ENCODE data around the gene CITED2. TPM values are rescaled to one million over a fixed set of nuclear protein-coding genes. Genes with fewer than 3 reads are reported as not detected.

CITED2 gene
- total and polyA plus RNA-seq, 4 donors, result 38.1 to 152 (median 96.0) TPM

GRCh38 chr6:139375226-139376016 is 973 bp upstream of the CITED2 start:
- Histone ChIP-seq H3K4me3 (ENCODE audit: low read depth, low read length) (peak overlapping the region; percentile 99), H3K27ac (ENCODE audit: low read depth, low read length) (peak overlapping the region; percentile 99), H3K36me3 (ENCODE audit: control insufficient read depth, insufficient read depth, low read length) (peaks cover 8% of the 10 kb centered on the region), H3K9me3 (ENCODE audit: control insufficient read depth, insufficient read depth, low read length) (no peaks in the 10 kb centered on the region), H3K27me3 (ENCODE audit: control insufficient read depth, insufficient read depth, low read length) (no peaks in the 10 kb centered on the region), H3K4me1 (ENCODE audit: control insufficient read depth, insufficient read depth, low read length) (peaks cover 13% of the 10 kb centered on the region)
- DNase-seq (ENCODE audit: low read depth in 4 of 6, low spot score in 6 of 6), result peak in 4 of 6 donors; percentile 86 to 99 (median 94)
- 0% methylated on average over 34 of the region's 44 CpGs for WGBS (ENCODE audit: insufficient coverage)

GRCh38 chr6:139373928-139374356 is 506 bp downstream of the CITED2 start:
- H3K36me3 ChIP-seq (ENCODE audit: control insufficient read depth, insufficient read depth, low read length), result peaks cover 8% of the 10 kb centered on the region
- peaks cover 16% of the 10 kb centered on the region for H3K4me1 ChIP-seq (ENCODE audit: control insufficient read depth, insufficient read depth, low read length)
- 0% methylated on average over 25 of the region's 25 CpGs for WGBS (ENCODE audit: insufficient coverage)
- H3K27me3 ChIP-seq (ENCODE audit: control insufficient read depth, insufficient read depth, low read length), result no peaks in the 10 kb centered on the region
- no peak for DNase-seq (ENCODE audit: low read depth in 4 of 6, low spot score in 6 of 6)
- peak overlapping the region; percentile 99 for H3K27ac ChIP-seq (ENCODE audit: low read depth, low read length)
- H3K4me3 ChIP-seq (ENCODE audit: low read depth, low read length), result peak overlapping the region; percentile 99
- no peaks in the 10 kb centered on the region for H3K9me3 ChIP-seq (ENCODE audit: control insufficient read depth, insufficient read depth, low read length)

DNA sequence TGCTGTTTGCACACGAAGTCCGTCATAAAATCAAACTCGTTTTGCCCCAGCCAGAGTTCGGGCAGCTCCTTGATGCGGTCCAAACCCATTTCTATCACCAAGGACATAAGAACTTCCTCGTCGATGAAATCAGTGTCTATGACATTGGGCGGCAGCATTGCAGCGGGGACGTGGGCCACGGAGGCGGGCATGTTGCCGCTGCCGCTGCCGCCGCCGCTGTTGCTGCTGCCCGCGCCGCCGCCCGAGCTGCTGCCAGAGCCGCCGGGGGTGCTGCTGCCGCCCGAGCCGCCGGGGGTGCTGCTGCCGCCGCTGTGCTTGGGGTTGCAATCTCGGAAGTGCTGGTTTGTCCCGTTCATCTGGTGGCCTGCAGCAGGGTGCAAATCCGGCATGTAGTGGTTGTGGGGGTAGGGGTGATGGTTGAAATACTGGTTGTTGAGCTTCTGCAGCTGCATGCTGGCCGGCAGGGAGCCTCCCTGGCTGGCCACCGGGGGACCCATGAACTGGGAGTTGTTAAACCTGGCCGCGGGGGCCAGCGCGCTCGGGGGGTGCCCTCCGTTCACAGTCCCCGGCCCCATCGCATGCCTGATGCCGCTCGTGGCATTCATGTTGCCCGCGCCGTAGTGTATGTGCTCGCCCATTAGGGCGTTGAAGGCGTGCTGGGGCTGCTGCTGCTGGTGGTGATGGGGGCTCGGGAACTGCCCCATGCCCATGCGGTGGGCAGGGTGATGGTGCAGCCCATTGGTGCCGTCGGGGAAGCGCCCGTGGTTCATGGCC is 1.1 kb downstream of the CITED2 start:
- Histone ChIP-seq H3K4me3 (ENCODE audit: low read depth, low read length) (peak overlapping the region; percentile 99), H3K27me3 (ENCODE audit: control insufficient read depth, insufficient read depth, low read length) (no peaks in the 10 kb centered on the region), H3K4me1 (ENCODE audit: control insufficient read depth, insufficient read depth, low read length) (peaks cover 16% of the 10 kb centered on the region), H3K27ac (ENCODE audit: low read depth, low read length) (peak overlapping the region; percentile 99), H3K36me3 (ENCODE audit: control insufficient read depth, insufficient read depth, low read length) (peaks cover 8% of the 10 kb centered on the region), H3K9me3 (ENCODE audit: control insufficient read depth, insufficient read depth, low read length) (no peaks in the 10 kb centered on the region)
- WGBS (ENCODE audit: insufficient coverage), result under 1% methylated on average over 57 of the region's 57 CpGs
- peak in 2 of 6 donors; percentile 86 to 90 for DNase-seq (ENCODE audit: low read depth in 4 of 6, low spot score in 6 of 6)

DNA sequence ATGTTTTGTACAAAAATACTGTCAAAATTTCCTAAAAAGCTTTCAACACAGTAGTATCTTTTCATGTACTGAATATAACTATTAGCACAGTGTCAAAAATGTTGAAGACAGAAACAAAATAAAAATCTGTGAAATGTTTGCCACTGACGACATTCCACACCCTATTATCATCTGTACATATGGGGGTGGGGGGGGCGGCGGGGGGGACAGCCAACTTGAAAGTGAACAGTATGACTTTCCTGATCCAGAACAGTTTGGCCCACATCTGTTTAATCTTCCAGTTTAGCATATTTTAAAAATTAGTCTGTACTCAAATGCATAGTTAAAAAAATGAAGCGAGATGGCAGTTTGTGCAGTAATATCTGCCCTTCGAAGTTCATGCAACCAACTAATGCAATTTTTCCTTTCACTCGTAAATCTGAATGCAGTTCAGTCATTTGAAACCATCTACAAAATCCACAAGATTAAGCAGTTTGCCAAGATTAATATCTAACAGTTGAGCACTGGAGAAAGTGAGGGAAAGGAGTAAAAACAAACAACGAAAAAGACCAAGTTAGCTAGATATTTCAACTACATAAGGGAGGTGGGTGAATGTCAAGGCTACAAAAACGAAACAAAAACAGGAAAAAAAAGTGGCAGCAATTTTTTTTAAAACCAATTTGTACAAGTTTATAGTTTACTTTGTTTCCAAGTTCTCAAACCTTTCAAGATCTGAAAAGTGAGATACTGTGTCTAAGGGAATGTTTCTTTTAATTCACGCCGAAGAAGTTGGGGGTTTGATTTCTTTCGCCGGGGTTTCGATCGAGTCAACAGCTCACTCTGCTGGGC is 1.9 kb downstream of the CITED2 start:
- Histone ChIP-seq H3K9me3 (ENCODE audit: control insufficient read depth, insufficient read depth, low read length) (no peaks in the 10 kb centered on the region), H3K27ac (ENCODE audit: low read depth, low read length) (peak overlapping the region; percentile 88), H3K4me1 (ENCODE audit: control insufficient read depth, insufficient read depth, low read length) (peaks cover 16% of the 10 kb centered on the region), H3K27me3 (ENCODE audit: control insufficient read depth, insufficient read depth, low read length) (no peaks in the 10 kb centered on the region), H3K36me3 (ENCODE audit: control insufficient read depth, insufficient read depth, low read length) (peaks cover 8% of the 10 kb centered on the region), H3K4me3 (ENCODE audit: low read depth, low read length) (peak overlapping the region; percentile 99)
- 0% methylated on average over 6 of the region's 14 CpGs for WGBS (ENCODE audit: insufficient coverage)
- peak in 1 of 6 donors; percentile 53 for DNase-seq (ENCODE audit: low read depth in 4 of 6, low spot score in 6 of 6)

GRCh38 chr6:139371421-139372203 is 2.8 kb downstream of the CITED2 start:
- peaks cover 16% of the 10 kb centered on the region for H3K4me1 ChIP-seq (ENCODE audit: control insufficient read depth, insufficient read depth, low read length)
- peaks cover 8% of the 10 kb centered on the region for H3K36me3 ChIP-seq (ENCODE audit: control insufficient read depth, insufficient read depth, low read length)
- WGBS (ENCODE audit: insufficient coverage), result 20% methylated on average over 1 of the region's 3 CpGs
- peak overlapping the region; percentile 29 for H3K27ac ChIP-seq (ENCODE audit: low read depth, low read length)
- peak overlapping the region; percentile 99 for H3K4me3 ChIP-seq (ENCODE audit: low read depth, low read length)
- H3K27me3 ChIP-seq (ENCODE audit: control insufficient read depth, insufficient read depth, low read length), result no peaks in the 10 kb centered on the region
- H3K9me3 ChIP-seq (ENCODE audit: control insufficient read depth, insufficient read depth, low read length), result no peaks in the 10 kb centered on the region
- peak in 2 of 6 donors; percentile 32 to 60 for DNase-seq (ENCODE audit: low read depth in 4 of 6, low spot score in 6 of 6)

DNA sequence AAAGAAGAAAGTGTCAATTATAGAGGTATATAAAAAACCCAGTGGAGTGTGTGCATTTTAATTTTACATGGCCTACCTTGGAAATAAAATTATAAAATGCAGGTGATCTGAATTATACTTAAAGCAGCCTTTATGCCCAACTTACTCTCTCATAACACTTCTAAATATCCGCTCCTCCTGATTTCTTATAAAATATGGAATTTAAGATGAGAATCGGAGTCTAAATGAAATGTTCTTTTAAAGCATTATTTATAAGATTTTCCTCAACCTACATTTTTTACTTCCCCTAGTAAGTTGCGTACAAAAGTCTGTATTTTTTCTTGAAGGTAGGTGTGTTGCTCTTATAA is 3.5 kb downstream of the CITED2 start:
- Histone ChIP-seq H3K9me3 (ENCODE audit: control insufficient read depth, insufficient read depth, low read length) (no peaks in the 10 kb centered on the region), H3K27ac (ENCODE audit: low read depth, low read length) (no peak overlapping the region), H3K27me3 (ENCODE audit: control insufficient read depth, insufficient read depth, low read length) (no peaks in the 10 kb centered on the region), H3K36me3 (ENCODE audit: control insufficient read depth, insufficient read depth, low read length) (peaks cover 8% of the 10 kb centered on the region), H3K4me1 (ENCODE audit: control insufficient read depth, insufficient read depth, low read length) (peaks cover 15% of the 10 kb centered on the region), H3K4me3 (ENCODE audit: low read depth, low read length) (peak overlapping the region; percentile 99)
- WGBS (ENCODE audit: insufficient coverage), result no CpG with 5 or more reads among the region's 3 CpGs
- no peak for DNase-seq (ENCODE audit: low read depth in 4 of 6, low spot score in 6 of 6)

- Histone ChIP-seq H3K9me3 (ENCODE audit: control insufficient read depth, insufficient read depth, low read length) (no peaks in the 10 kb centered on the region), H3K27ac (ENCODE audit: low read depth, low read length) (peak overlapping the region; percentile 37), H3K27me3 (ENCODE audit: control insufficient read depth, insufficient read depth, low read length) (no peaks in the 10 kb centered on the region), H3K4me3 (ENCODE audit: low read depth, low read length) (peak overlapping the region; percentile 99), H3K4me1 (ENCODE audit: control insufficient read depth, insufficient read depth, low read length) (peaks cover 10% of the 10 kb centered on the region), H3K36me3 (ENCODE audit: control insufficient read depth, insufficient read depth, low read length) (peaks cover 8% of the 10 kb centered on the region)
- WGBS (ENCODE audit: insufficient coverage), result 0% methylated on average over 2 of the region's 5 CpGs
- peak in 2 of 6 donors; percentile 68 to 69 for DNase-seq (ENCODE audit: low read depth in 4 of 6, low spot score in 6 of 6)
Measured at GRCh38 chr6:139370283-139370998, 4.0 kb downstream of the CITED2 start.

- 10% methylated on average over 3 of the region's 9 CpGs for WGBS (ENCODE audit: insufficient coverage)
- Histone ChIP-seq H3K4me3 (ENCODE audit: low read depth, low read length) (peak overlapping the region; percentile 99), H3K27ac (ENCODE audit: low read depth, low read length) (peak overlapping the region; percentile 49), H3K27me3 (ENCODE audit: control insufficient read depth, insufficient read depth, low read length) (no peaks in the 10 kb centered on the region), H3K4me1 (ENCODE audit: control insufficient read depth, insufficient read depth, low read length) (peaks cover 8% of the 10 kb centered on the region), H3K9me3 (ENCODE audit: control insufficient read depth, insufficient read depth, low read length) (no peaks in the 10 kb centered on the region), H3K36me3 (ENCODE audit: control insufficient read depth, insufficient read depth, low read length) (peaks cover 8% of the 10 kb centered on the region)
- peak in 2 of 6 donors; percentile 78 to 91 for DNase-seq (ENCODE audit: low read depth in 4 of 6, low spot score in 6 of 6)
Measured at GRCh38 chr6:139369568-139370282, 4.7 kb downstream of the CITED2 start.
